Right lobe of liver (tissue), 4 donors: ENCODE measurements around the gene ZNF474.

ENCODE experiments used
- CTCF ChIP-seq, 4 donors: fragments of 200-600 bp in 3 of 4; fragments of 450-650 bp in 1 of 4; IDR thresholded peaks; one replicate each; pipeline versions ENCODE4 v1.5.1 to v1.8.0; 2016 to 2022; ENCODE audit warnings: antibody characterized with exemption in 4 of 4, mild to moderate bottlenecking in 2 of 4
- POLR2A ChIP-seq: fragments of 450-650 bp; IDR thresholded peaks from one replicate; pipeline ENCODE4 v1.6.1; 2017; ENCODE audit warnings: antibody characterized with exemption, mild to moderate bottlenecking
- donor health status: DM: no; HTN: no; CAD: no.
- donor health status: DM: no; HTN: no; CAD: no.
- donor health status: DM: no; HTN: yes; CAD: no.

GRCh38 chr5:122118356-122118948 lies 10.9 kb upstream of the ZNF474 start:
- TF ChIP-seq POLR2A (no peak), CTCF (IDR thresholded peaks at IDR 0.05) (no peak)
